Esophagus muscularis mucosa (tissue), 3 donors: ENCODE measurements around the gene CFHR1.

Source experiments
- EP300 ChIP-seq: sonication (generic); formaldehyde crosslinking; IDR thresholded peaks from one replicate; pipeline ENCODE4 v1.6.1; 2017; ENCODE audit warnings: antibody characterized with exemption
- TF ChIP-seq, protein P1 (sequence below), 3 experiments: fragments of 200-600 bp in 2 of 3; fragments of 450-650 bp in 1 of 3; sonication (generic) in 2 of 3; IDR thresholded peaks; one replicate each; pipeline ENCODE4 v1.5.1; 2017 to 2019; ENCODE audit warnings: antibody characterized with exemption in 3 of 3, mild to moderate bottlenecking in 2 of 3, moderate library complexity in 1 of 3

DNA sequence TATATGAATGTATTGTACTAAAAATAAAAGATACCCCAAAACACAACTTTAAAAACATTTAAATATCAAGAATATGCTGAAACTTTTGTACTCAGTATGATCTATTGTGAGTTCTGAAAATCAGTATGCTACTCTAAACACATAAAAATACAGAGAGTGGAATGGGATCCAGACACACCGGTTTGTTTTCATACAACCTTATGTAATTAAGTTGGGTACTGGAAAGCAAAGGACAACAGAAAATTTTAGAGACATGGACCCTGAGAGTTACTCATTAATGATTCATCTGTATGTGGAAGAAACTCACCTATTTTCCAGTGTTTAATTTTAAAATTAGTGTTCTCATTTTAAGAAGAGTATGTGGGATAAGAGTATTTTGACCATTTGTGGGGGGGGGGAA is 45.8 kb upstream of the CFHR1 start:
- TF ChIP-seq, protein P1, sequence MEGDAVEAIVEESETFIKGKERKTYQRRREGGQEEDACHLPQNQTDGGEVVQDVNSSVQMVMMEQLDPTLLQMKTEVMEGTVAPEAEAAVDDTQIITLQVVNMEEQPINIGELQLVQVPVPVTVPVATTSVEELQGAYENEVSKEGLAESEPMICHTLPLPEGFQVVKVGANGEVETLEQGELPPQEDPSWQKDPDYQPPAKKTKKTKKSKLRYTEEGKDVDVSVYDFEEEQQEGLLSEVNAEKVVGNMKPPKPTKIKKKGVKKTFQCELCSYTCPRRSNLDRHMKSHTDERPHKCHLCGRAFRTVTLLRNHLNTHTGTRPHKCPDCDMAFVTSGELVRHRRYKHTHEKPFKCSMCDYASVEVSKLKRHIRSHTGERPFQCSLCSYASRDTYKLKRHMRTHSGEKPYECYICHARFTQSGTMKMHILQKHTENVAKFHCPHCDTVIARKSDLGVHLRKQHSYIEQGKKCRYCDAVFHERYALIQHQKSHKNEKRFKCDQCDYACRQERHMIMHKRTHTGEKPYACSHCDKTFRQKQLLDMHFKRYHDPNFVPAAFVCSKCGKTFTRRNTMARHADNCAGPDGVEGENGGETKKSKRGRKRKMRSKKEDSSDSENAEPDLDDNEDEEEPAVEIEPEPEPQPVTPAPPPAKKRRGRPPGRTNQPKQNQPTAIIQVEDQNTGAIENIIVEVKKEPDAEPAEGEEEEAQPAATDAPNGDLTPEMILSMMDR (IDR thresholded peaks at IDR 0.05) = no peak
- TF ChIP-seq EP300 = no peak
